ENCODE data around the gene PRDX1.

Gene PRDX1

GRCh38 chr1:45503462-45504360 lies 18.0 kb downstream of the PRDX1 start:
- no peak for TF ChIP-seq NFIC (IDR thresholded peaks at IDR 0.05)
- TF ChIP-seq EGR1 (IDR thresholded peaks at IDR 0.05): no peak
- no peak for TF ChIP-seq TAF1 (IDR thresholded peaks at IDR 0.05; ENCODE audit: low read depth)
- no peak for TF ChIP-seq MAX (IDR thresholded peaks at IDR 0.05)
- no peak for TF ChIP-seq ZBTB7A (IDR thresholded peaks at IDR 0.05; ENCODE audit: low read depth)
- TF ChIP-seq YY1 (IDR thresholded peaks at IDR 0.05; ENCODE audit: low read depth): no peak
- TF ChIP-seq TEAD4 (IDR thresholded peaks at IDR 0.05): no peak
- no peak for TF ChIP-seq CEBPB (IDR thresholded peaks at IDR 0.05)
- no peak for TF ChIP-seq RAD21 (IDR thresholded peaks at IDR 0.05; ENCODE audit: low read depth)
- TF ChIP-seq TCF12 (IDR thresholded peaks at IDR 0.05; ENCODE audit: low read depth): no peak
- no peak for TF ChIP-seq CREB1 (IDR thresholded peaks at IDR 0.05; ENCODE audit: low read depth)
- TF ChIP-seq REST (IDR thresholded peaks at IDR 0.05; ENCODE audit: low read depth): no peak
- TF ChIP-seq FOXM1 (IDR thresholded peaks at IDR 0.05; ENCODE audit: borderline replicate concordance, low read depth): no peak
- no peak for TF ChIP-seq USF1 (IDR thresholded peaks at IDR 0.05)
- no peak for TF ChIP-seq EP300 (IDR thresholded peaks at IDR 0.05; ENCODE audit: borderline replicate concordance)

- TF ChIP-seq FOXM1 (IDR thresholded peaks at IDR 0.05; ENCODE audit: borderline replicate concordance, low read depth) (no peak), YY1 (IDR thresholded peaks at IDR 0.05; ENCODE audit: low read depth) (no peak), USF1 (IDR thresholded peaks at IDR 0.05) (no peak), NFIC (IDR thresholded peaks at IDR 0.05) (no peak), ZBTB7A (IDR thresholded peaks at IDR 0.05; ENCODE audit: low read depth) (no peak), TAF1 (IDR thresholded peaks at IDR 0.05; ENCODE audit: low read depth) (no peak), REST (IDR thresholded peaks at IDR 0.05; ENCODE audit: low read depth) (no peak), CREB1 (IDR thresholded peaks at IDR 0.05; ENCODE audit: low read depth) (no peak), MAX (IDR thresholded peaks at IDR 0.05) (no peak)
These were observed 20.2 kb downstream of the PRDX1 start for GRCh38 chr1:45501505-45501859.

GRCh38 chr1:45499415-45499769 lies 22.3 kb downstream of the PRDX1 start:
- TF ChIP-seq TEAD4 (IDR thresholded peaks at IDR 0.05) (no peak), TCF12 (IDR thresholded peaks at IDR 0.05; ENCODE audit: low read depth) (no peak), NFIC (IDR thresholded peaks at IDR 0.05) (no peak), USF1 (IDR thresholded peaks at IDR 0.05) (no peak), RAD21 (IDR thresholded peaks at IDR 0.05; ENCODE audit: low read depth) (no peak)

- TF ChIP-seq USF1 (IDR thresholded peaks at IDR 0.05): no peak
- TF ChIP-seq REST (IDR thresholded peaks at IDR 0.05; ENCODE audit: low read depth): no peak
- TF ChIP-seq ZBTB7A (IDR thresholded peaks at IDR 0.05; ENCODE audit: low read depth): no peak
- TF ChIP-seq FOXM1 (IDR thresholded peaks at IDR 0.05; ENCODE audit: borderline replicate concordance, low read depth): no peak
- no peak for TF ChIP-seq TAF1 (IDR thresholded peaks at IDR 0.05; ENCODE audit: low read depth)
- TF ChIP-seq MAX (IDR thresholded peaks at IDR 0.05): no peak
- no peak for TF ChIP-seq YY1 (IDR thresholded peaks at IDR 0.05; ENCODE audit: low read depth)
- no peak for TF ChIP-seq NFIC (IDR thresholded peaks at IDR 0.05)
- TF ChIP-seq CEBPB (IDR thresholded peaks at IDR 0.05): no peak
- no peak for TF ChIP-seq CREB1 (IDR thresholded peaks at IDR 0.05; ENCODE audit: low read depth)
- no peak for TF ChIP-seq RAD21 (IDR thresholded peaks at IDR 0.05; ENCODE audit: low read depth)
- no peak for TF ChIP-seq TEAD4 (IDR thresholded peaks at IDR 0.05)
These were observed 23.4 kb downstream of the PRDX1 start for GRCh38 chr1:45498279-45498678.

Data from Ishikawa (cell line).